HG03457 (cell line): ENCODE results near the gene HK1.
"Not testable (repeated sequence)": the region's sequence is repeated elsewhere in the genome, so short reads cannot be mapped to it uniquely, and the experiment has no call there.

ENCODE experiments used
- ATAC-seq: cut with Tn5 transposase; IDR thresholded peaks from one replicate; pipeline ENCODE4 v1.9.1; 2021; ENCODE audit warnings: moderate number of reproducible peaks; ENCODE audit not compliant: unreplicated experiment

Gene HK1

DNA sequence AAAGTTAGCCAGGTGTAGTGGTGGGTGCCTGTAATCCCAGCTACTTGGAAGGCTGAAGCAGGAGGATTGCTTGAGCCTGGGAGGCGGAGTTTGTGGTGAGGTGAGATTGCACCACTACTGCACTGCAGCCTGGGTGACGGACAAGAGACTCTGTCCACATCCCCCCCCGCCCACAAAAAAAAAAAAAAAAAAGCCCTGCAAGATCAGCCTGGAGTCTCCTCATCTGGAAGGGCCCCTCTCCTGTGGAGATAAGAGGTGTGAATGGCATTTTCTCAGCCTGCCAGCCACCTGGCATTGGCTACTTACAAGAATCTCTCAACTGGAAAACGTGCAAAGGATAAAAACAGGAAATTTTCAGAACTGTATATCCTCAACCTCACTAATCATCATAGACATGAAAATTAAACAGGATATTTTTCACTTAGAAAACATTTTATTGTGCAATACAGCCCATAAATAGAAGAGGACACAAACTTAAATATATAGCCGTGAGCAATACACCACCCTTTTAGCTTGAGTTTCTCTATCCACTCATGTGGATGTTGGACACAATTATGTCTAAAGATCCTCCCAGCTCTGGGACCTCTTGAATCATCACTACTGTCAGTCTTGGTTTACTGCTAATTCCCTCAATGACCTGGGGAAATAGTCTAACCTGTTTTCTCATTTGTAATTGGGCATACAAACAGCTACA lies 161.7 kb downstream of the HK1 start:
- ATAC-seq, result no peak

DNA sequence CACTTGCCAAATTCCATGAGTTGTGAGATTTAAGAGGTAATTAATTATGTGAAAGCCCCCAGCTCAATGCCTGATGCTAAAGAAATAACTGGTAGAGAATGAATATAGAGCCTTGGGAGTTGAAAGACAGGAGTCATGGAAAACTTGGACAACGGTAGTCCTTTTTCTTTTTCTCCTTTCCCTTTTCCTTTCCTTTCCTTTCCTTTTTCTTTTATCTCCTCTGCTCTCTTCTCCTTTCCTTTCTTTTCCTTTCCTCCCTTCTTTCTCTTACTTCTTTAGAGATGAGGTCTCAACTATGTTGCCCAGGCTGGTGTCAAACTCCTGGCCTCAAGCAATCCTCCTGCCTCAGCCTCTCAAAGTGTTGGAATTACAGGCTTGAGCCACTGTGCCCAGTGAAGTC lies 165.1 kb downstream of the HK1 start:
- no peak for ATAC-seq

DNA sequence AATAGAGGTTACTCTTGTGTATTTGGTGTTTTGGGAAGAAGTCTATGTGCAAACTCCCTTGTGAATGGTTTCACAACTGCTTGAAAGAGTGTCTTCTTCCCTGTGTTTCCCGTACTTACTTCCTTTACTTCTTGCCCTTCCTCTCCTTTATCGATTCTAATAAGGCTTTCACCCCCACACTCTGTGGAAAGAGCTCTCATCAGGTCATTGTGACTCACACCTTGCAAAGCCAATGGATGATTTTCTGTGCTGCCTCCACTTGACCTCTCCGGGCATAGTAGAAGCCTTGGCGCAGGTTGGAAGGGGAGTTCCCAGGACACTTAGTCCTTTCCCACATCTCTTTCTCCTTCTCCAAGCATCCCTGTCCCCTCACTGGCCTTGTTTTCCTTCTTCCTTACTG lies 166.7 kb downstream of the HK1 start:
- no peak for ATAC-seq

DNA sequence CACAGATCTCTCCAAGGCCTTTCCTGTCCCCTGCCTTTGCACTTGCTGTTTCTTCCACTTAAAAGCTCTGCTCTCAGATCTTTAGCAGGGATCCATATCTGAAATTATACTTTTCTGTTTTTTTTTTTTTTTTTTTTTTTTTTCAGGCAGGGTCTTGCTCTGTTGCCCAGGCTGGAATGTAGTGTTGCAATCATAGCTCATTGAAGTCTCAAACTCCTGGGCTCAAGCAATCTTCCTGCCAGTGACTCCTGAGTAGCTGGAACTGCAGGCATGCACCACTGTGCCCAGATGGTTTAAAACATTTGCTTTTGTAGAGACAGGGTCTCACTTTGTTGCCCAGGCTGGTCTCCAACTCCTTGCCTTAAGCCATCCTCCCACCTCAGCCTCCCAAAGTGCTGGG lies 167.9 kb downstream of the HK1 start:
- no peak for ATAC-seq

DNA sequence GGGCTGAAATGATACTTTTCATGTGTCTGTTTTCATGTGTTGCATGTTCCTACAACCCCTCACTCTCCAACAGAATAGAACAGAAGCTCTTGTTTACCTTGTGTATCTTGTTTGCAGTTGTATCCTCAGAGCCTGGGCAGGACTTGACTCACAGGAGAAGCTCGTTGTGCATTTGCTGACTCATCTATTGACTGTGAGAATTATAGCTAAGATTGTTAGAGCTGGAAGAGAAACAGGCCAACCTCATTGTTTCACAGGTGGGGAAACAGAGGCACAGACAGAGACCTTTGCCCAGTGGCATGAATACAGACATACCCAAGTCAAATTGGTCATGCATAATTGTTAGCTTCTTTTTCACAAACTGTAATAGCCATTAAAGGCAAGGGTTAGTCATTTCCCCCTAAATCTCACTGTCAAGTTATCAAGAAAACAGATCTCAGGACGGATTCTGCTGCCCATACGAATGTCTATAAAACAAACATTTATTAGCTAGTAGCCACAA lies 168.4 kb downstream of the HK1 start:
- no peak for ATAC-seq

DNA sequence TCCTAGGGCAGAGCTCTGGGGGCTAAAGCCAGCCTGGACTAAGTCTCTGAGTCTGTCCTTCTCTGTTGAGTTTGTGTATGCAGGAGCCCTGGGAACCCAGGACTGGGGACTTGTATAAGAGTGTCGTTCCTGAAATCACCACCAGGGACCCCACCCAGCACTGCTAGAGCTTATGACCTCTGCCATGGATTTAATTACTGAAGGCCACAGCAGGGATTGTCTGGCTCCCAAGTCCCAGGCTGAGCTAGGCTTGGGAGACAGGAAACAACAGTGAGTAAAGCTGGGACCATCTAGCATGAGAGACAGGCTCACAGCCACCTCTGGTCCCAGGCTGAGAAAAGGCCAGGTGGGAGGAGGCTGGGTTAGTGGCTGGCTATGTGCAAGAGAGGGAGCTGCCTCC lies 171.5 kb downstream of the HK1 start:
- no peak for ATAC-seq

DNA sequence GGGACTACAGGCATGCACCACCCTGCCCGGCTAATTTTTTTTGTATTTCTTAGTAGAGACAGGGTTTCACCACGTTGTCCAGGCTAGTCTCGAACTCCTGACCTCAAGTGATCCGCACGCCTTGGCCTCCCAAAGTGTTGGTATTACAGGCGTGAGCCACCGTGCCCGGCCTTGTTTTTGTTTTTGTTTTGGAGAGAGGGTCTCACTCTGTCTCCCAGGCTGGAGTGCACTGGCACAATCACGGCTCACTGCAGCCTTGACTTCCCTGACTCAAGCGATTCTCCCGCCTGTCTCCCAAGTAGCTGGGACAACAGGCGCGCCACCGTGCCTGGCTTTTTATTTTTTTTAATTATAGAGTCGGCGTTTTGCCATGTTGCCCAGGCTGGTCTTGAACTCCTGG lies 172.1 kb downstream of the HK1 start:
- not testable (repeated sequence) for ATAC-seq

DNA sequence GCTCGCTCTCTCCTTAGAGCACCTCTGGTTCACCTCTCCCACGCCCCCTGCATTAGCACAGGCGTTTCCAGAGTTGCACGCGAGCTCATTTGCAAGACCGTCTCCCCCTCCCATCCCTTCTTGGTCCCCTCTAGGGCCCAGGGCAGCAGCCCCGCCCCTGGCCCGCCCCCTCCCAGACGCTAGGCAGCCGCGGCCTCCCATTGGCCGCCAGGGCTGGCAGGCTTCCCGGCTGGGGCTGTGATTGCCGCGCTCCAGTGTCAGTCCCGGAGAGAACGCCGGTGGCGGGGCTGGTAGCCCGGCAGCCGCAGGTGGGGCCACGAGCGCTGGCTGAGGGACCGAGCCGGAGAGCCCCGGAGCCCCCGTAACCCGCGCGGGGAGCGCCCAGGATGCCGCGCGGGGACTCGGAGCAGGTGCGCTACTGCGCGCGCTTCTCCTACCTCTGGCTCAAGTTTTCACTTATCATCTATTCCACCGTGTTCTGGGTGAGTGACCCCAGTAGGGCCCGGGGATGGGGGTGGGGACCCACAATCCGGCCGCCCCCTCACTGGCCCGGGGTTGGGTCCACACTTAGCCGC lies 173.0 kb downstream of the HK1 start, which contains the start of gene TSPAN15:
Gene TSPAN15, plus strand, starts transcription at position 257 of the 575 bp plus-strand sequence. Its CDS starts 130 bp downstream, at position 387.
- ATAC-seq, result peak; percentile 66
